OCI-LY1 (cell line): ENCODE data around the gene NETO2.

ENCODE experiments used
- H2AFZ ChIP-seq: fragments of 200-600 bp; sonication (generic), shearing (Covaris generic); 2 replicates; pipeline ENCODE4 v1.6.0; 2014; ENCODE audit warnings: antibody characterized with exemption, mild to moderate bottlenecking, low read length
- H3F3A ChIP-seq: fragments of 200-600 bp; sonication (generic), shearing (Covaris generic); 2 replicates; pipeline ENCODE4 v1.6.0; 2014; ENCODE audit warnings: mild to moderate bottlenecking, antibody characterized with exemption, low read length, moderate library complexity; ENCODE audit not compliant: insufficient read depth
- H3K27ac ChIP-seq: fragments of 200-600 bp; sonication (generic); 2 replicates; pipeline ENCODE4 v1.5.1; 2014; ENCODE audit warnings: low read length, mixed run types, mild to moderate bottlenecking, low read depth; ENCODE audit not compliant: poor library complexity, severe bottlenecking
- H3K27me3 ChIP-seq: fragments of 200-600 bp; sonication (generic); 2 replicates; pipeline ENCODE4 v1.6.0; 2014; ENCODE audit warnings: antibody characterized with exemption, mild to moderate bottlenecking, low read length, moderate library complexity; ENCODE audit not compliant: insufficient read depth
- H3K36me3 ChIP-seq: fragments of 200-600 bp; sonication (generic); 2 replicates; pipeline ENCODE4 v1.6.1; 2014; ENCODE audit warnings: mild to moderate bottlenecking, antibody characterized with exemption, low read length, moderate library complexity, mixed read lengths; ENCODE audit not compliant: insufficient read depth
- H3K4me1 ChIP-seq: fragments of 200-600 bp; sonication (generic); 2 replicates; pipeline ENCODE4 v1.5.1; 2014; ENCODE audit warnings: mild to moderate bottlenecking, low read length, moderate library complexity; ENCODE audit not compliant: insufficient read depth, severe bottlenecking
- H3K4me2 ChIP-seq: fragments of 200-600 bp; sonication (generic), shearing (Covaris generic); 2 replicates; pipeline ENCODE4 v1.6.1; 2014; ENCODE audit warnings: low read length
- H3K4me3 ChIP-seq: fragments of 200-600 bp; sonication (generic); 2 replicates; pipeline ENCODE4 v1.5.1; 2014; ENCODE audit warnings: low read length, low read depth, mild to moderate bottlenecking, mixed read lengths; ENCODE audit not compliant: poor library complexity, severe bottlenecking
- H3K79me2 ChIP-seq: fragments of 200-600 bp; shearing (Covaris generic); 2 replicates; pipeline ENCODE4 v1.6.1; 2016; ENCODE audit warnings: mixed run types, low read length, mixed read lengths; ENCODE audit not compliant: insufficient read depth
- H3K9ac ChIP-seq: fragments of 200-600 bp; sonication (generic), shearing (Covaris generic); 2 replicates; pipeline ENCODE4 v1.6.1; 2014; ENCODE audit warnings: mild to moderate bottlenecking, low read length, mixed read lengths
- H3K9me2 ChIP-seq: fragments of 200-600 bp; sonication (generic), shearing (Covaris generic); 2 replicates; pipeline ENCODE4 v1.6.1; 2014; ENCODE audit warnings: low read depth, mild to moderate bottlenecking, low read length, mixed read lengths
- H3K9me3 ChIP-seq: fragments of 200-600 bp; shearing (Covaris generic); 2 replicates; pipeline ENCODE4 v1.6.1; 2014; ENCODE audit warnings: low read length, mixed read lengths
- H4K20me1 ChIP-seq: fragments of 200-600 bp; sonication (generic), shearing (Covaris generic); 2 replicates; pipeline ENCODE4 v1.6.0; 2016; ENCODE audit warnings: mild to moderate bottlenecking, low read length; ENCODE audit not compliant: insufficient read depth
- EZH2 ChIP-seq: fragments of 200-600 bp; sonication (generic), shearing (Covaris generic); IDR thresholded peaks from 2 replicates; pipeline ENCODE4 v1.8.0; 2017; ENCODE audit warnings: borderline replicate concordance, mixed run types, mild to moderate bottlenecking, antibody characterized with exemption, low read length, moderate library complexity, mixed read lengths
- TF ChIP-seq, protein P1 (sequence below): fragments of 200-600 bp; sonication (generic), shearing (Covaris generic); IDR thresholded peaks from 2 replicates; pipeline ENCODE4 v1.5.1; 2017; ENCODE audit warnings: mild to moderate bottlenecking, antibody characterized with exemption, low read length, moderate library complexity, mixed read lengths

The NETO2 gene

DNA sequence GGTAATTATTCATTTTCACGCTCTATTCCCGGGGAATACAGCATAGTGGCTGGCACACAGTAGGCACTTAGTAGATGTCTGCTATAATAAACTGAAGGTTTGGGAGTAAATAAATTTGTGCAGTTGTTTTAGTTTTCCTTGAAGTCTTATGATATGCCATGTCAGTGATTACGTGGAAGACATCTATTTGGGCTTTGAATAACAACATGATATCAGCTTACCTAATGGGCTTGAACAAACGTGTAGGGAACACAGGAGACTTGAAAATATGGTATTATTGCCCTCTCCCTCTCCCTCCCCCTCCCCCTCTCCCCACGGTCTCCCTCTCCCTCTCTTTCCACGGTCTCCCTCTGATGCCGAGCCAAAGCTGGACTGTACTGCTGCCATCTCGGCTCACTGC, 36.3 kb upstream of the NETO2 start:
- no peak overlapping the region for H3K4me2 ChIP-seq
- no peak overlapping the region for H3K27ac ChIP-seq
- H3K27me3 ChIP-seq, result no peaks in the 10 kb centered on the region
- peaks cover 6% of the 10 kb centered on the region for H3K36me3 ChIP-seq
- no peaks in the 10 kb centered on the region for H3K9me2 ChIP-seq
- H3K79me2 ChIP-seq, result no peaks in the 10 kb centered on the region
- TF ChIP-seq, protein P1, sequence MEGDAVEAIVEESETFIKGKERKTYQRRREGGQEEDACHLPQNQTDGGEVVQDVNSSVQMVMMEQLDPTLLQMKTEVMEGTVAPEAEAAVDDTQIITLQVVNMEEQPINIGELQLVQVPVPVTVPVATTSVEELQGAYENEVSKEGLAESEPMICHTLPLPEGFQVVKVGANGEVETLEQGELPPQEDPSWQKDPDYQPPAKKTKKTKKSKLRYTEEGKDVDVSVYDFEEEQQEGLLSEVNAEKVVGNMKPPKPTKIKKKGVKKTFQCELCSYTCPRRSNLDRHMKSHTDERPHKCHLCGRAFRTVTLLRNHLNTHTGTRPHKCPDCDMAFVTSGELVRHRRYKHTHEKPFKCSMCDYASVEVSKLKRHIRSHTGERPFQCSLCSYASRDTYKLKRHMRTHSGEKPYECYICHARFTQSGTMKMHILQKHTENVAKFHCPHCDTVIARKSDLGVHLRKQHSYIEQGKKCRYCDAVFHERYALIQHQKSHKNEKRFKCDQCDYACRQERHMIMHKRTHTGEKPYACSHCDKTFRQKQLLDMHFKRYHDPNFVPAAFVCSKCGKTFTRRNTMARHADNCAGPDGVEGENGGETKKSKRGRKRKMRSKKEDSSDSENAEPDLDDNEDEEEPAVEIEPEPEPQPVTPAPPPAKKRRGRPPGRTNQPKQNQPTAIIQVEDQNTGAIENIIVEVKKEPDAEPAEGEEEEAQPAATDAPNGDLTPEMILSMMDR, result no peak
- no peak for TF ChIP-seq EZH2
- H3F3A ChIP-seq, result no peaks in the 10 kb centered on the region
- H3K9me3 ChIP-seq, result no peaks in the 10 kb centered on the region; the same call in 1 of the 2 replicates
- no peak overlapping the region for H2AFZ ChIP-seq
- H4K20me1 ChIP-seq, result no peaks in the 10 kb centered on the region
- no peak overlapping the region for H3K9ac ChIP-seq
- H3K4me1 ChIP-seq, result no peaks in the 10 kb centered on the region
- no peak overlapping the region for H3K4me3 ChIP-seq

DNA sequence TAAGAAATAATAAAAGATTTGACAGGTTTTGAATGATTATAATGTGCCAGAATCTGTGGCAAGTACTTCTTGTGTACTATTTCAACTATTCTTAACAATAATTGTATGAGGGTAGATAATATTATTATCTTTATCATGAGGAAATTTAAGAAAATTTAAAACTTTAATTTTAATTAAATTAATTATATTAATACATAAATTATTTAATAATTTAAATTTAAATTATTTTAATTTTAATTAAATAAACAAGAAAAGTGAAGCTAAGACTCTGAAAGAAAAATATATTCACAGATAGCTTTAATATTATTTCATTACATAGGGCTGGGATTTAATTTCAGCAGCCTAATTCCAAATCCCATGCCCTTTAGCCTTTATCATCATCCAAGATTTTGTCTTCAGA, 31.4 kb upstream of the NETO2 start:
- no peaks in the 10 kb centered on the region for H3K27me3 ChIP-seq
- no peak overlapping the region for H3K4me3 ChIP-seq
- no peaks in the 10 kb centered on the region for H3K9me2 ChIP-seq
- no peaks in the 10 kb centered on the region for H3K4me1 ChIP-seq
- H3K4me2 ChIP-seq, result no peak overlapping the region
- H3K27ac ChIP-seq, result no peak overlapping the region
- H3K36me3 ChIP-seq, result peaks cover 6% of the 10 kb centered on the region
- no peaks in the 10 kb centered on the region for H3F3A ChIP-seq
- H3K9me3 ChIP-seq, result no peaks in the 10 kb centered on the region; the same call in 1 of the 2 replicates
- H3K79me2 ChIP-seq, result no peaks in the 10 kb centered on the region
- no peak for TF ChIP-seq EZH2
- TF ChIP-seq, protein P1, result no peak
- no peaks in the 10 kb centered on the region for H4K20me1 ChIP-seq
- H3K9ac ChIP-seq, result no peak overlapping the region
- H2AFZ ChIP-seq, result no peak overlapping the region

DNA sequence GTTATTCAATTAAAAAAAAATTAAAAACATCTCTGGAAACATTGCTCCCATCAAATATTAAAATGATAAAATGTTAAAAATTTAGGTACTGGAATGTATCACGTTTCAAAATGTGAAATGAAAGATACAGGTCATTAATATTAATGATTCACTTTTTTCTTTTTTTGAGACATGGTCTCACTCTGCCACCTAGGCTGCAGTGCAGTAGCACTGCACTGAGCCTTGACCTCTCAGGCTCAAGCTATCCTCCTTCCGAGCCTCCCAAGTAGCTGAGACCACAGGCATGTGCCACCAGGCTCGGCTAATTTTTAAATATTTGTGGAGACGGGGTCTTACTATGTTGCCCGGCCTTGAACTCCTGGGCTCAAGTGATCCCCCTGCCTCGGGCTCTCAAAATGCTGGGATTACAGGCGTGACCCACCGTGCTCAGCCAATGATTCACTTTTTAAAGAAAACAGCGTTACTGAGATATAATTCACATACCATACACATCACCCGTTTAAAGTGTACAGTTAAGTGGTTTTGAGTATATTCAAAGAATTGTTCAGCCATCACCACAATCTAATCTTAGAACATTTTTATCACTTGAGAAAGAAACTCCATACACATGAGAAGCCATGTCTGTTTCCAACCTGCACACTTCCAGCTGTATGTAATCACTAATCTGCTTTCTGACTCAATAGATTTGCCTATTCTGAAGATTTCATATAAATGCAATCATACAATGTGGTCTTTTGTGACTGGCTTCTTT, 19.1 kb upstream of the NETO2 start:
- Histone ChIP-seq H3K4me1 (no peaks in the 10 kb centered on the region), H3F3A (no peaks in the 10 kb centered on the region), H3K79me2 (no peaks in the 10 kb centered on the region), H3K9me2 (no peaks in the 10 kb centered on the region), H3K36me3 (peaks cover 23% of the 10 kb centered on the region; the same call in 1 of the 2 replicates), H3K9me3 (no peaks in the 10 kb centered on the region), H3K4me3 (no peak overlapping the region), H3K4me2 (no peak overlapping the region), H3K27me3 (no peaks in the 10 kb centered on the region), H4K20me1 (no peaks in the 10 kb centered on the region), H2AFZ (no peak overlapping the region), H3K27ac (no peak overlapping the region), H3K9ac (no peak overlapping the region)
- TF ChIP-seq, protein P1, result no peak
